AML-193 (cell line): Measurements from ENCODE around the gene ATRN.
"Not testable (repeated sequence)": the region's sequence is repeated elsewhere in the genome, so short reads cannot be mapped to it uniquely, and the experiment has no call there.

Experiments used
- DNase-seq, 2 experiments: peaks; one replicate each; lab custom pipeline; 2025; lab: John Stamatoyannopoulos, UW

ATRN gene

GRCh38 chr20:3563548-3564177 lies 92.8 kb downstream of the ATRN start:
- DNase-seq = peak; percentile 38 to 66

GRCh38 chr20:3565851-3566250 lies 95.0 kb downstream of the ATRN start:
- DNase-seq = no peak

GRCh38 chr20:3572151-3572550 lies 101.3 kb downstream of the ATRN start:
- no peak for DNase-seq

GRCh38 chr20:3576363-3576762 lies 105.5 kb downstream of the ATRN start:
- no peak for DNase-seq

- no peak for DNase-seq
These were observed 106.5 kb downstream of the ATRN start for GRCh38 chr20:3577366-3577765.

- no peak for DNase-seq
These were observed 109.6 kb downstream of the ATRN start for GRCh38 chr20:3580412-3580811.

GRCh38 chr20:3583765-3584164 lies 112.9 kb downstream of the ATRN start:
- DNase-seq = no peak

- DNase-seq = no peak
These were observed 115.3 kb downstream of the ATRN start for GRCh38 chr20:3586093-3586492.

- no peak for DNase-seq
These were observed 119.3 kb downstream of the ATRN start for GRCh38 chr20:3590164-3590563.

GRCh38 chr20:3592931-3593330 lies 122.1 kb downstream of the ATRN start:
- no peak for DNase-seq

GRCh38 chr20:3595541-3595940 lies 124.7 kb downstream of the ATRN start:
- no peak for DNase-seq

- DNase-seq = no peak
These were observed 132.3 kb downstream of the ATRN start for GRCh38 chr20:3603108-3603507.

GRCh38 chr20:3605386-3605886 lies 134.6 kb downstream of the ATRN start:
- not testable (repeated sequence) for DNase-seq

GRCh38 chr20:3606021-3606420 lies 135.2 kb downstream of the ATRN start:
- no peak for DNase-seq

GRCh38 chr20:3611901-3612300 lies 141.1 kb downstream of the ATRN start:
- DNase-seq = no peak

GRCh38 chr20:3612795-3613572 lies 142.2 kb downstream of the ATRN start:
- DNase-seq = no peak

GRCh38 chr20:3613821-3614440 lies 143.1 kb downstream of the ATRN start:
- DNase-seq = no peak

GRCh38 chr20:3614466-3614865 lies 143.6 kb downstream of the ATRN start:
- DNase-seq = no peak

GRCh38 chr20:3615171-3615840 lies 144.5 kb downstream of the ATRN start:
- DNase-seq = not testable (repeated sequence)

- peak in 1 of 2 experiments; percentile 32 for DNase-seq
These were observed 145.4 kb downstream of the ATRN start for GRCh38 chr20:3616250-3616649.

- no peak for DNase-seq
These were observed 150.3 kb downstream of the ATRN start for GRCh38 chr20:3621111-3621510.

- DNase-seq = no peak
These were observed 151.6 kb downstream of the ATRN start for GRCh38 chr20:3622406-3622805.
